GM12878 (cell line): ENCODE measurements around the gene GIMAP8. TPM values are rescaled to one million over a fixed set of nuclear protein-coding genes. Genes with fewer than 3 reads are reported as not detected.

Experiments
- ASH2L ChIP-seq: fragments of 300-600, 200-600 bp; sonication (generic); IDR thresholded peaks from 2 replicates; pipeline ENCODE4 v1.6.1; 2017; ENCODE audit warnings: low read depth, mild to moderate bottlenecking, borderline replicate concordance
- BHLHE40 ChIP-seq, 2 experiments: fragments of 450-650 bp in 1 of 2; IDR thresholded peaks; 2 replicates each; pipeline ENCODE4 v1.6.1; 2011 to 2017; ENCODE audit warnings: low read depth in 2 of 2, borderline replicate concordance in 1 of 2, improper control_type of control experiment in 1 of 2, low read length in 1 of 2, mild to moderate bottlenecking in 1 of 2
- BMI1 ChIP-seq: fragments of 450-650 bp; IDR thresholded peaks from 2 replicates; pipeline ENCODE4 v1.6.1; 2016; ENCODE audit warnings: mild to moderate bottlenecking, moderate library complexity, borderline replicate concordance
- CBFB ChIP-seq: IDR thresholded peaks from 2 replicates; pipeline ENCODE4 v1.6.1; 2016; ENCODE audit warnings: antibody characterized with exemption, low read depth
- CUX1 ChIP-seq: IDR thresholded peaks from 2 replicates; pipeline ENCODE4 v1.6.1; 2012; ENCODE audit warnings: improper control_type of control experiment, low read depth, low read length; ENCODE audit not compliant: insufficient replicate concordance
- E2F8 ChIP-seq: fragments of 450-650 bp; IDR thresholded peaks from 2 replicates; pipeline ENCODE4 v1.6.1; 2018; ENCODE audit warnings: mild to moderate bottlenecking, low read depth, moderate library complexity; ENCODE audit not compliant: partially characterized antibody
- ESRRA ChIP-seq: IDR thresholded peaks from 2 replicates; pipeline ENCODE4 v1.6.1; 2012; ENCODE audit warnings: mild to moderate bottlenecking, low read length, improper control_type of control experiment
- IRF4 ChIP-seq: IDR thresholded peaks from 2 replicates; pipeline ENCODE4 v1.6.1; 2011; ENCODE audit warnings: low read depth, low read length
- IRF5 ChIP-seq: fragments of 450-650 bp; IDR thresholded peaks from 2 replicates; pipeline ENCODE4 v1.6.1; 2017; ENCODE audit warnings: borderline replicate concordance
- JUND ChIP-seq: IDR thresholded peaks from 2 replicates; pipeline ENCODE4 v1.6.1; 2012; ENCODE audit warnings: low read depth, mild to moderate bottlenecking, low read length, improper control_type of control experiment, moderate library complexity
- MLLT1 ChIP-seq: fragments of 450-650 bp; IDR thresholded peaks from 2 replicates; pipeline ENCODE4 v1.6.1; 2016; ENCODE audit warnings: mild to moderate bottlenecking
- NBN ChIP-seq: fragments of 450-650 bp; IDR thresholded peaks from 2 replicates; pipeline ENCODE4 v1.6.1; 2016
- NFYA ChIP-seq: IDR thresholded peaks from 2 replicates; pipeline ENCODE4 v1.6.1; 2011; ENCODE audit warnings: low read depth, mild to moderate bottlenecking, low read length, improper control_type of control experiment, borderline replicate concordance
- RELB ChIP-seq: fragments of 450-650 bp; IDR thresholded peaks from 2 replicates; pipeline ENCODE4 v1.6.1; 2017; ENCODE audit warnings: low read depth, mild to moderate bottlenecking, moderate library complexity
- STAT1 ChIP-seq: fragments of 450-650 bp; conservative IDR thresholded peaks from 2 replicates; pipeline ENCODE4 v1.6.1; 2014; ENCODE audit warnings: antibody characterized with exemption, mild to moderate bottlenecking
- TCF7 ChIP-seq: IDR thresholded peaks from 2 replicates; pipeline ENCODE4 v1.6.1; 2014; ENCODE audit warnings: antibody characterized with exemption, borderline replicate concordance
- ZBED1 ChIP-seq: IDR thresholded peaks from 2 replicates; pipeline ENCODE4 v1.6.1; 2016; ENCODE audit warnings: borderline replicate concordance
- polyA plus RNA-seq, 11 experiments: library from polyadenylated mRNA; depleted of rRNA in 4 of 11; unstranded in 6 of 11; stranded (reverse) in 5 of 11; fragments of >200 nt; fragmentation: Nextera tagmentation in 4 of 11; fragmentation: Illumina TruSeq in 1 of 11; extraction: Ambion mirVana in 4 of 11; extraction: Trizol in 1 of 11; gene quantifications; 1 replicate in 1 of 11; 2 replicates in 10 of 11; pipeline versions ENCODE4 v1.2.1 to v1.2.3, GENCODE V29; 2011 to 2016; ENCODE audit warnings: inconsistent platforms in 2 of 11, missing spikeins in 2 of 11, low read depth in 1 of 11
- total RNA-seq, 4 experiments: library from RNA; depleted of rRNA in 3 of 4; stranded (reverse); fragments of >200 nt in 3 of 4; fragmentation: Illumina TruSeq in 1 of 4; extraction: Trizol in 1 of 4; gene quantifications; 2 replicates each; pipeline versions ENCODE4 v1.2.1 to v1.2.3, GENCODE V29; 2013 to 2021

Gene GIMAP8
- total and polyA plus RNA-seq, 10 of the 15 experiments (the other 5 are each of a cell fraction or from before 2014, with no cell fraction given), result 0.66 to 9.7 (median 4.7) TPM

- TF ChIP-seq NFYA, result no peak
- TF ChIP-seq TCF7, result 0 out of 2 replicates have a peak, but pooled peaks have one; percentile 36
- no peak for TF ChIP-seq JUND
- TF ChIP-seq STAT1, result peak; percentile 64; the same call in 1 of the 2 replicates
- TF ChIP-seq CBFB, result peak; percentile 79
- peak; percentile 72 for TF ChIP-seq CUX1
- TF ChIP-seq IRF5, result no peak
- TF ChIP-seq RELB, result peak; percentile 99
- peak; percentile 46; the same call in 1 of the 2 replicates for TF ChIP-seq ZBED1
- peak; percentile 82 for TF ChIP-seq MLLT1
- no peak for TF ChIP-seq ASH2L
- no peak for TF ChIP-seq ESRRA
- peak; percentile 96 for TF ChIP-seq NBN
- TF ChIP-seq BHLHE40 (IDR thresholded peaks at IDR 0.05; ENCODE audit: borderline replicate concordance in 1 of 2, low read depth in 2 of 2, low read length in 1 of 2), result peak; percentile 82 to 93
- TF ChIP-seq IRF4, result peak; percentile 99
- no peak for TF ChIP-seq E2F8
- 0 out of 2 replicates have a peak, but pooled peaks have one; percentile 31 for TF ChIP-seq BMI1
Measured at GRCh38 chr7:150435390-150436073, 14.9 kb upstream of the GIMAP8 start (continued).
